ENCODE data around the gene STN1. TPM values are rescaled to one million over a fixed set of nuclear protein-coding genes. Genes with fewer than 3 reads are reported as not detected.

STN1 gene
- total RNA-seq, 1 donor from 2014 or later = 33.0 TPM

- H3K36me3 Mint-ChIP-seq = peaks cover 29% of the 10 kb centered on the region
- H3K4me1 Mint-ChIP-seq (ENCODE audit: unreplicated experiment) = peaks cover 35% of the 10 kb centered on the region
- peak overlapping the region; percentile 51 for H3K4me3 Mint-ChIP-seq
- peak overlapping the region; percentile 65 for H3K27ac Mint-ChIP-seq
- no peak for TF ChIP-seq CTCF (conservative IDR thresholded peaks at IDR 0.05)
- no peaks in the 10 kb centered on the region for H3K27me3 Mint-ChIP-seq
- no peak for DNase-seq (ENCODE audit: extremely low spot score, unreplicated experiment)
- no peaks in the 10 kb centered on the region for H3K9me3 Mint-ChIP-seq
These were observed 7.5 kb downstream of the STN1 start for GRCh38 chr10:103910442-103911012.

- Mint-ChIP-seq H3K27ac (no peak overlapping the region), H3K9me3 (no peaks in the 10 kb centered on the region), H3K4me3 (no peak overlapping the region), H3K36me3 (peaks cover 25% of the 10 kb centered on the region), H3K27me3 (no peaks in the 10 kb centered on the region), H3K4me1 (ENCODE audit: unreplicated experiment) (peaks cover 14% of the 10 kb centered on the region)
- no peak for TF ChIP-seq CTCF (conservative IDR thresholded peaks at IDR 0.05)
- DNase-seq (ENCODE audit: extremely low spot score, unreplicated experiment) = no peak
These were observed 12.5 kb downstream of the STN1 start for GRCh38 chr10:103905441-103905840.

- no peak overlapping the region for H3K4me3 Mint-ChIP-seq
These were observed 16.7 kb downstream of the STN1 start for GRCh38 chr10:103901299-103901698.

GRCh38 chr10:103899312-103899711 is 18.7 kb downstream of the STN1 start:
- Mint-ChIP-seq H3K27me3 (no peaks in the 10 kb centered on the region), H3K4me1 (ENCODE audit: unreplicated experiment) (peaks cover 30% of the 10 kb centered on the region), H3K27ac (peak overlapping the region; percentile 17), H3K9me3 (no peaks in the 10 kb centered on the region), H3K36me3 (peaks cover 31% of the 10 kb centered on the region), H3K4me3 (no peak overlapping the region)
- no peak for TF ChIP-seq CTCF (conservative IDR thresholded peaks at IDR 0.05)
- DNase-seq (ENCODE audit: extremely low spot score, unreplicated experiment) = no peak

More at GRCh38 chr10:103901299-103901698, 16.7 kb downstream of the STN1 start:
- Mint-ChIP-seq H3K4me1 (ENCODE audit: unreplicated experiment) (peaks cover 11% of the 10 kb centered on the region), H3K27me3 (no peaks in the 10 kb centered on the region), H3K9me3 (no peaks in the 10 kb centered on the region), H3K36me3 (peaks cover 27% of the 10 kb centered on the region), H3K27ac (peak overlapping the region; percentile 64)
- DNase-seq (ENCODE audit: extremely low spot score, unreplicated experiment) = no peak
- no peak for TF ChIP-seq CTCF (conservative IDR thresholded peaks at IDR 0.05)

GRCh38 chr10:103897241-103897774 is 20.7 kb downstream of the STN1 start:
- Mint-ChIP-seq H3K27ac (no peak overlapping the region), H3K27me3 (no peaks in the 10 kb centered on the region), H3K36me3 (peaks cover 27% of the 10 kb centered on the region), H3K9me3 (no peaks in the 10 kb centered on the region), H3K4me3 (no peak overlapping the region), H3K4me1 (ENCODE audit: unreplicated experiment) (peaks cover 41% of the 10 kb centered on the region)
- no peak for DNase-seq (ENCODE audit: extremely low spot score, unreplicated experiment)
- no peak for TF ChIP-seq CTCF (conservative IDR thresholded peaks at IDR 0.05)
